Right atrium auricular region (tissue), 2 donors: ENCODE results near the gene ANP32D. TPM values are rescaled to one million over a fixed set of nuclear protein-coding genes. Genes with fewer than 3 reads are reported as not detected.
"Not testable (repeated sequence)": the region's sequence is repeated elsewhere in the genome, so short reads cannot be mapped to it uniquely, and the experiment has no call there.

ENCODE experiments used
- DNase-seq: peaks from one replicate; pipeline ENCODE4 v3.0.0-alpha.2; 2019; ENCODE audit warnings: low spot score
- H3K27ac ChIP-seq, 2 donors: fragments of 200-600 bp; sonication (generic); 1 replicate in 1 of 2; 2 replicates in 1 of 2; pipeline ENCODE4 v1.5.1; 2016 to 2019
- H3K27me3 ChIP-seq, 2 donors: fragments of 200-600 bp; sonication (generic); one replicate each; pipeline versions ENCODE4 v1.5.1 to v1.6.0; 2017 to 2019
- H3K36me3 ChIP-seq: fragments of 200-600 bp; sonication (generic); one replicate; pipeline ENCODE4 v1.5.1; 2016
- H3K4me1 ChIP-seq, 2 donors: fragments of 200-600 bp; sonication (generic); one replicate each; pipeline versions ENCODE4 v1.5.1 to v1.6.0; 2017 to 2019
- H3K4me3 ChIP-seq, 2 donors: fragments of 200-600 bp; sonication (generic); 1 replicate in 1 of 2; 2 replicates in 1 of 2; pipeline ENCODE4 v1.5.1; 2017 to 2019; ENCODE audit warnings: mild to moderate bottlenecking in 1 of 2, moderate library complexity in 1 of 2
- H3K9me3 ChIP-seq, 2 donors: fragments of 200-600 bp; sonication (generic); one replicate each; pipeline ENCODE4 v1.5.1; 2019
- CTCF ChIP-seq, 2 donors: fragments of 200-600 bp; sonication (generic); IDR thresholded peaks; one replicate each; pipeline ENCODE4 v1.5.1; 2019; ENCODE audit warnings: antibody characterized with exemption in 2 of 2
- total RNA-seq, 2 donors: library from RNA; depleted of rRNA; stranded (reverse); fragments of >200 nt; gene quantifications; one replicate each; pipeline ENCODE4 v1.1.0, GENCODE V29; 2016

ANP32D gene
- total RNA-seq, 2 donors from 2014 or later = not detected

GRCh38 chr12:48455116-48455515 lies 17.2 kb upstream of the ANP32D start:
- Histone ChIP-seq H3K36me3 (no peaks in the 10 kb centered on the region), H3K4me3 (no peak overlapping the region), H3K27me3 (no peaks in the 10 kb centered on the region), H3K27ac (no peak overlapping the region), H3K9me3 (no peaks in the 10 kb centered on the region), H3K4me1 (no peaks in the 10 kb centered on the region)
- no peak for DNase-seq
- TF ChIP-seq CTCF (IDR thresholded peaks at IDR 0.05) = no peak

- Histone ChIP-seq H3K27ac (no peak overlapping the region), H3K4me1 (no peaks in the 10 kb centered on the region), H3K9me3 (no peaks in the 10 kb centered on the region), H3K36me3 (no peaks in the 10 kb centered on the region), H3K4me3 (no peak overlapping the region), H3K27me3 (no peaks in the 10 kb centered on the region)
- no peak for DNase-seq
- TF ChIP-seq CTCF (IDR thresholded peaks at IDR 0.05) = no peak
Measured at GRCh38 chr12:48459259-48459658, 13.1 kb upstream of the ANP32D start.

- H3K9me3 ChIP-seq = peaks cover 0 to 42% of the 10 kb centered on the region in 2 donors
- not testable (repeated sequence) for H3K27ac ChIP-seq, H3K27me3 ChIP-seq, H3K4me1 ChIP-seq, H3K36me3 ChIP-seq, DNase-seq, H3K4me3 ChIP-seq
Measured at GRCh38 chr12:48469027-48469426, 3.3 kb upstream of the ANP32D start.

- H3K27ac ChIP-seq = no peak overlapping the region
- DNase-seq = no peak
- H3K9me3 ChIP-seq = peaks cover 0 to 37% of the 10 kb centered on the region in 2 donors
- no peaks in the 10 kb centered on the region for H3K36me3 ChIP-seq
- H3K27me3 ChIP-seq = no peaks in the 10 kb centered on the region
- TF ChIP-seq CTCF (IDR thresholded peaks at IDR 0.05) = no peak
- no peak overlapping the region for H3K4me3 ChIP-seq
- no peaks in the 10 kb centered on the region for H3K4me1 ChIP-seq
Measured at GRCh38 chr12:48473061-48473460, 702 bp downstream of the ANP32D start.

- H3K27ac ChIP-seq, H3K27me3 ChIP-seq, DNase-seq, H3K4me1 ChIP-seq, H3K36me3 ChIP-seq, H3K4me3 ChIP-seq: not testable (repeated sequence)
- H3K9me3 ChIP-seq = peaks cover 0 to 23% of the 10 kb centered on the region in 2 donors
Measured at GRCh38 chr12:48474497-48474896, 2.1 kb downstream of the ANP32D start.

- Histone ChIP-seq H3K36me3 (no peaks in the 10 kb centered on the region), H3K4me3 (no peak within 1 kb of the TSS), H3K9me3 (no peaks in the 10 kb centered on the region), H3K27me3 (no peaks in the 10 kb centered on the region), H3K4me1 (no peaks in the 10 kb centered on the region), H3K27ac (no peak within 1 kb of the TSS)
- TF ChIP-seq CTCF (IDR thresholded peaks at IDR 0.05) = no peak
- DNase-seq = no peak
Measured at GRCh38 chr12:48482198-48482597, 9.8 kb downstream of the ANP32D start, which contains the start of gene C12orf54. Gene C12orf54 (plus strand): TSS chr12:48482498. CDS start chr12:48483297, 799 bp downstream.

- Histone ChIP-seq H3K27me3 (no peaks in the 10 kb centered on the region), H3K4me1 (no peaks in the 10 kb centered on the region), H3K9me3 (no peaks in the 10 kb centered on the region), H3K36me3 (no peaks in the 10 kb centered on the region), H3K4me3 (no peak overlapping the region), H3K27ac (no peak overlapping the region)
- no peak for TF ChIP-seq CTCF (IDR thresholded peaks at IDR 0.05)
- DNase-seq = no peak
Measured at GRCh38 chr12:48482930-48483329, 10.6 kb downstream of the ANP32D start.
